Astrocyte of the spinal cord (primary cell): Measurements from ENCODE around the gene POU2AF1.

Experiments
- DNase-seq: peaks from one replicate; pipeline ENCODE4 v3.0.0; 2011; ENCODE audit warnings: low read depth, low spot score
- H3K4me3 ChIP-seq: 2 replicates; pipeline ENCODE4 v1.5.1; 2011; ENCODE audit warnings: low read depth, mild to moderate bottlenecking, low read length, moderate library complexity
- in situ Hi-C: cut with HindIII; loops from 2 replicates; pipeline ENCODE4 v1.10.0; 2017; ENCODE audit warnings: low sequenced_read_pairs
- TF ChIP-seq, protein P1 (sequence below): IDR thresholded peaks from 2 replicates; pipeline ENCODE4 v1.5.1; 2012; ENCODE audit warnings: low read depth, mild to moderate bottlenecking, low read length, inconsistent platforms

The POU2AF1 gene

DNA sequence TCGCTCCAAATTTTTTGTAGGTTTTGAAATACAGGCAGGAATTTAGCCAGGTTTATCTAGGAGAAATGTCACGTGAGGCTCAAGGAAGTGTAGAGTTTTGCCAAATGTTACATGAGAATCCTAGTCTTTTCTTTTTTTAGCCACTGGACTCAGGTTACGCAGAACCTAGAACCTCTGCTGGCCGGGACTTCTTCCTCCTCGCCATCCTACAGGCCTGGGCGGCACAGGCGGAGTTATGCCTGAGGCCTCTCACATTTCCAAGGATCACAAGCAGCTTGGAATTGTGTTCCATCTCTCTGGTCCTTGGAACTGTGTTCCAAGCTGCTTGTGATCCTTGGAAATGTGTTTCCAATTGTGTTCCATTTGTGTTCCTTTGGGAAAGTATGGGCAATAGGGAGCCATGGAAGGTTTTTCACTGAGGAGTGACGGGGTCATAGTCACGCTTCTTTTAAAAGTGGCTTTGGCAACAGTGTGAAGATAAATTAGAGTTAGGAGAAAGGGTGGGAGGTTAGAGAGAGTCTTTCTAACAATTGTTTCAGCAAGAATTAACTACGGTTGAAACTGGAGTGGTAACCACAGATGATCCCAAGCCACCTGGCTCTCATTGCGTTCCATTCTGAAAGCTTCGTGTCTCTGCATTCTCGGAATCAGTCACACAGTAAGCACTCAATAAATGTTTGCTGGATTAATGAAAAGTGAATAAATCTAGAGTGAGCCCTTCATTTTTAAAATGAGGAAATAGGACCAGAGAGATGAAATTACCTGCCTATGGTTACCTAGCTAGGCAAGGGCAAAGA is 12.5 kb upstream of the POU2AF1 start:
- no peak for DNase-seq
- TF ChIP-seq, protein P1, sequence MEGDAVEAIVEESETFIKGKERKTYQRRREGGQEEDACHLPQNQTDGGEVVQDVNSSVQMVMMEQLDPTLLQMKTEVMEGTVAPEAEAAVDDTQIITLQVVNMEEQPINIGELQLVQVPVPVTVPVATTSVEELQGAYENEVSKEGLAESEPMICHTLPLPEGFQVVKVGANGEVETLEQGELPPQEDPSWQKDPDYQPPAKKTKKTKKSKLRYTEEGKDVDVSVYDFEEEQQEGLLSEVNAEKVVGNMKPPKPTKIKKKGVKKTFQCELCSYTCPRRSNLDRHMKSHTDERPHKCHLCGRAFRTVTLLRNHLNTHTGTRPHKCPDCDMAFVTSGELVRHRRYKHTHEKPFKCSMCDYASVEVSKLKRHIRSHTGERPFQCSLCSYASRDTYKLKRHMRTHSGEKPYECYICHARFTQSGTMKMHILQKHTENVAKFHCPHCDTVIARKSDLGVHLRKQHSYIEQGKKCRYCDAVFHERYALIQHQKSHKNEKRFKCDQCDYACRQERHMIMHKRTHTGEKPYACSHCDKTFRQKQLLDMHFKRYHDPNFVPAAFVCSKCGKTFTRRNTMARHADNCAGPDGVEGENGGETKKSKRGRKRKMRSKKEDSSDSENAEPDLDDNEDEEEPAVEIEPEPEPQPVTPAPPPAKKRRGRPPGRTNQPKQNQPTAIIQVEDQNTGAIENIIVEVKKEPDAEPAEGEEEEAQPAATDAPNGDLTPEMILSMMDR = no peak
- in situ Hi-C loops = no loop called here
- no peak overlapping the region for H3K4me3 ChIP-seq

DNA sequence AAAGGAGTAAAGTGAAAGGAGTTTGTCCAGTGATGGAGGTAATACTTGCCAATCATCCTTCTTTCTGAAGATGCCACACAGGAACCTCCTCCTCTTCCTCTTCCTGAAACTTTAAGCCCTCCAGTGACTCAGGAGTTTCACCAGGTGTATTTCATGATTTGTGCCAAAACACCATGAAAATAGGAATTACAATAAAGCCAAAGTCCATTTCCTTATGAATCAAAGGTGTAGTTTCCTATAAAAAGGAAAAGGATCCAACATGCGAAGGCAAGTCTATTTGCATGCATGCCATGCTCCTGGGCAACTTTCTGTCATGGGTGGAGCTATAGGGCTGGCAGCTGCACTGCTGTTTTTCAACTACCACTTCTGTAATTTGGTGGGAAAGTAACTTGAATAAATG is 9.8 kb upstream of the POU2AF1 start:
- in situ Hi-C loops = no loop called here
- DNase-seq = no peak
- H3K4me3 ChIP-seq = no peak overlapping the region
- TF ChIP-seq, protein P1 = no peak

DNA sequence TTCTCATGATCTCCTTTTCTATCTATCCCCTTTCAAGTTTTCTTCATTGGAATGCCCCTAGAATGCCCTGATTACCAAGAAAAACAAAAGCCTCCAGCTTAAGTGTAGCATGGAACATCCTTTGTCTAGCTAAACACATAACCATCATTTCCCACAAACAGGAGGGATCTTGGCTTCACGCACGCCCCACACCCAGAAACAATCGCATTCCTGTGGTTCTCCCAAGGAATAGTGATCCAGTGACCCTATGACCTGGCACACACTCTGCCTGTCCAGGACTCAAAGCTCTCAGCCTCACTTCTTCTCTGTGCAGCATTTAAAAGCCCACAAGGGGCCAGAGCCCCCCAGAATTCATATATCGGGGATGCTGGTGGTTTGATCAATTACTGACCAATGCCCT is 9.3 kb upstream of the POU2AF1 start:
- no peak for DNase-seq
- TF ChIP-seq, protein P1 = no peak
- in situ Hi-C loops = no loop called here
- no peak overlapping the region for H3K4me3 ChIP-seq

DNA sequence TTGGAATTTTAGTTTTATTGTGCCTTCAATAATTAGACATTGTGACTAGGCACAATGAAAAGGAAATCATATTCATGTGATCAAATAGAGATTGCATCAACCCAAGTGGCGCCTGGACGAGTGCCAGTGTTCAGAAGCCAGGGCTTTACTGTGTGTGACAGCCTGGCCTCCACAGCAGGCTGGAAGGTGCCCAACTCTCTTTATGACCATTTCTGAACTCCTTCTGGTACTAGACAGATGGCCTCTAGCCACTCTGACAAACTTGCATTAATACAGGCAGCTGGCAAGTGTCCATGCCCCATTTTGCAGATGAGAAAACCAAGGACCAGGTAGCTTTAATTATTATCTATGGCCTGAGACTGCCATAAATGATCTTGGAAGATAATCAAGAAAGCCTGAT is 8.3 kb upstream of the POU2AF1 start:
- no peak overlapping the region for H3K4me3 ChIP-seq
- TF ChIP-seq, protein P1 = no peak
- no peak for DNase-seq
- in situ Hi-C loops = no loop called here

DNA sequence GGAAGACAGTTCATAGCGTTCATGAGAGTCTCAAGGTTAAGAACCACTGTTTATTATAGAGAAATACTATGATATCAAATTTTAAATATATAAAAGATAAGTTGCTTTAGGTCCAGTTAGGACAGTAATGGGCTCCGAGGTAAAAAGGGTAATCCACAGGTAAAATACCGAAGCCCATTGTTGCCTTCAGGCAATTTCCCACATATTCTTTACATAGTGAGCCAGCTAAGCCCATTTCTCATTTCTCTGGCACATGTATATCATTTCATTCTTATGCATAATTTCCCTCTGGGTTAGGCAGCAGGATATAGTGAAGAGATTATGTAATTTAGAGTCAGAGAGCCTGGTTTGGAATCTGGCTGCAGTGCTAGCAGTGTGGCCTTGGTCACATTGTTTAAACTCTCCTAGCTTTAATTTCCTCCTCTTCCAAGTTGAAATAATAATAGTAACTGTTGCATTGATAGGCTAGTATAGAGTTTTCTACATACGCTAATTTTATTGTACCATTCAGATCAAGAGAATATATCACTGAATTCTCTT is 7.6 kb upstream of the POU2AF1 start:
- in situ Hi-C loops = no loop called here
- TF ChIP-seq, protein P1 = no peak
- H3K4me3 ChIP-seq = no peak overlapping the region
- no peak for DNase-seq

DNA sequence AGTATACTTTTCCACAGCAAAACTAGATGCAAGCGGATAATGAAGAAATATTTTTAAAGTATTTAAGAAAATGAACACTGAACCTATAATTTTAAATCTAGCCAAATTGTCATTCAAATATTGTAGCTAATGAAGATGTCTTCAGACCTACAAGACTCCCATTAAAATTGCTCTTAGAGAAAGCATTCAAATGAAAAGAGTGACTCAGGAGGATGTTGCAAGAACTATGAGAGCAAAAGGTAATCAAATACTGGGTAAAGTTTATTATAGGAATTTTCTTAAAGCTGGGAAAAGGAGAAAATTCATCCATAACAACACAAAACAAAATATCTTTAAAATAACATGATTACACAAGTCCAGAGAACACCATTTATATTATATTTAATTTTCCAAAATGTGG is 5.4 kb upstream of the POU2AF1 start:
- no peak overlapping the region for H3K4me3 ChIP-seq
- in situ Hi-C loops = no loop called here
- TF ChIP-seq, protein P1 = no peak
- no peak for DNase-seq
